Suppressor macrophage treated with lipopolysaccharide for 4 hours (primary cell): ENCODE measurements around the gene PCDHA8.
A peak's percentile ranks its signal among the peaks of the same experiment; 100 is the strongest.
"Not testable (repeated sequence)": the region's sequence is repeated elsewhere in the genome, so short reads cannot be mapped to it uniquely, and the experiment has no call there.

Experiments used
- DNase-seq: peaks from one replicate; pipeline ENCODE4 v3.0.0-alpha.2; 2020

Gene PCDHA8

DNA sequence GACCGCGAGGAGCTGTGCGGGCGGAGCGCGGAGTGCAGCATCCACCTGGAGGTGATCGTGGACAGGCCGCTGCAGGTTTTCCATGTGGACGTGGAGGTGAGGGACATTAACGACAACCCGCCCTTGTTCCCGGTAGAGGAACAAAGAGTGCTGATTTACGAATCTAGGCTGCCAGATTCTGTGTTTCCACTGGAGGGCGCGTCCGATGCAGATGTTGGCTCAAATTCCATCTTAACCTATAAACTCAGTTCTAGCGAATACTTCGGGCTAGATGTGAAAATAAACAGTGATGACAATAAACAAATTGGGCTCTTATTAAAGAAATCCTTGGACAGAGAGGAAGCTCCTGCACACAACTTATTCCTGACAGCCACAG lies 12.6 kb upstream of the PCDHA8 start:
- no peak for DNase-seq

DNA sequence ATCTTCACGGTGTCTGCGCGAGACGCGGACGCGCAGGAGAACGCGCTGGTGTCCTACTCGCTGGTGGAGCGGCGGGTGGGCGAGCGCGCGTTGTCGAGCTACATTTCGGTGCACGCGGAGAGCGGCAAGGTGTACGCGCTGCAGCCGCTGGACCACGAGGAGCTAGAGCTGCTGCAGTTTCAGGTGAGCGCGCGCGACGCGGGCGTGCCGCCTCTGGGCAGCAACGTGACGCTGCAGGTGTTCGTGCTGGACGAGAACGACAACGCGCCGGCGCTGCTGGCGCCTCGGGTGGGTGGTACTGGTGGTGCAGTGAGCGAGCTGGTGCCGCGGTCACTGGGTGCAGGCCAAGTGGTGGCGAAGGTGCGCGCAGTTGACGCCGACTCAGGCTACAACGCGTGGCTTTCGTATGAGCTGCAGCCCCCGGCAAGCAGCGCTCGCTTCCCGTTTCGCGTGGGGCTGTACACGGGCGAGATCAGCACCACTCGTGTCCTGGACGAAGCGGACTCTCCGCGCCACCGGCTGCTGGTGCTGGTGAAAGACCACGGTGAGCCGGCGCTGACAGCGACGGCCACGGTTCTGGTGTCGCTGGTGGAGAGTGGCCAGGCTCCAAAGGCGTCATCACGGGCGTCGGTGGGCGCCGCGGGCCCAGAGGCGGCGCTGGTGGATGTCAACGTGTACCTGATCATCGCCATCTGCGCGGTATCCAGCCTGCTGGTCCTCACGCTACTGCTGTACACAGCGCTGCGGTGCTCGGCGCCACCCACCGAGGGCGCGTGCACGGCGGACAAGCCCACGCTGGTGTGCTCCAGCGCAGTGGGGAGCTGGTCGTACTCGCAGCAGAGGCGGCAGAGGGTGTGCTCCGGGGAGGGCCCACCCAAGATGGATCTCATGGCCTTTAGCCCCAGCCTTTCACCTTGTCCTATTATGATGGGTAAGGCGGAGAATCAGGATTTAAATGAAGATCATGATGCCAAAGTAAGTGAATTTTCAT lies 11.2 kb upstream of the PCDHA8 start:
- DNase-seq, result not testable (repeated sequence)

DNA sequence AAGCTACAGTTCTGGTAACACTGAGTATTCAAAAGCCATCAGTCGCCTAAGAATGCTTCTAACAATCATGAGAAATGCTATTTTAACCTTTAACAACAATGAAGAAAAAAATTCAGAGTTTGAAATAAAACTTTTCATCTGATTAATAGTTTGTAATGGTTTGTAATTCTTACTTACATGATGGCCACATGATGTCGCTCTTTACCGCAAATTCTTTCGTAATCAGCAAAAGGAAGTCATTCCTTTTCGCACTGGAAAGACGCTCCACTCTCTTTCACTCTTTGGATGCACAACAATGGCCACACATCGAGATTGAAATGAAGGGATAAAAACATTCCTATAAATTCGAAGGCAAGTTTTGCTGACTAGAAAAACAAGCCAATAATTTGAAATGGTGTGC lies 7.0 kb upstream of the PCDHA8 start, which contains the start of gene PCDHA7:
TSS of gene PCDHA7 (plus strand) at position 277 of the 400 bp plus-strand sequence. CDS start at position 392, 115 bp downstream.
- no peak for DNase-seq

DNA sequence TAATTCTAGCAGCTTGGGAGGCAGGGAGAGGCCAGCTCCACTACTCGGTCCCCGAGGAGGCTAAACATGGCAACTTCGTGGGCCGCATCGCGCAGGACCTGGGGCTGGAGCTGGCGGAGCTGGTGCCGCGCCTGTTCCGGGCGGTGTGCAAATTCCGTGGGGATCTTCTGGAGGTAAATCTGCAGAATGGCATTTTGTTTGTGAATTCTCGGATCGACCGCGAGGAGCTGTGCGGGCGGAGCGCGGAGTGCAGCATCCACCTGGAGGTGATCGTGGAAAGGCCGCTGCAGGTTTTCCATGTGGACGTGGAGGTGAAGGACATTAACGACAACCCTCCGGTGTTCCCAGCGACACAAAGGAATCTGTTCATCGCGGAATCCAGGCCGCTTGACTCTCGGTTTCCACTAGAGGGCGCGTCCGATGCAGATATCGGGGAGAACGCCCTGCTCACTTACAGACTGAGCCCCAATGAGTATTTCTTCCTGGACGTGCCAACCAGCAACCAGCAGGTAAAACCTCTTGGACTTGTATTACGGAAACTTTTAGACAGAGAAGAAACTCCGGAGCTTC lies 6.5 kb upstream of the PCDHA8 start:
- DNase-seq, result not testable (repeated sequence)

DNA sequence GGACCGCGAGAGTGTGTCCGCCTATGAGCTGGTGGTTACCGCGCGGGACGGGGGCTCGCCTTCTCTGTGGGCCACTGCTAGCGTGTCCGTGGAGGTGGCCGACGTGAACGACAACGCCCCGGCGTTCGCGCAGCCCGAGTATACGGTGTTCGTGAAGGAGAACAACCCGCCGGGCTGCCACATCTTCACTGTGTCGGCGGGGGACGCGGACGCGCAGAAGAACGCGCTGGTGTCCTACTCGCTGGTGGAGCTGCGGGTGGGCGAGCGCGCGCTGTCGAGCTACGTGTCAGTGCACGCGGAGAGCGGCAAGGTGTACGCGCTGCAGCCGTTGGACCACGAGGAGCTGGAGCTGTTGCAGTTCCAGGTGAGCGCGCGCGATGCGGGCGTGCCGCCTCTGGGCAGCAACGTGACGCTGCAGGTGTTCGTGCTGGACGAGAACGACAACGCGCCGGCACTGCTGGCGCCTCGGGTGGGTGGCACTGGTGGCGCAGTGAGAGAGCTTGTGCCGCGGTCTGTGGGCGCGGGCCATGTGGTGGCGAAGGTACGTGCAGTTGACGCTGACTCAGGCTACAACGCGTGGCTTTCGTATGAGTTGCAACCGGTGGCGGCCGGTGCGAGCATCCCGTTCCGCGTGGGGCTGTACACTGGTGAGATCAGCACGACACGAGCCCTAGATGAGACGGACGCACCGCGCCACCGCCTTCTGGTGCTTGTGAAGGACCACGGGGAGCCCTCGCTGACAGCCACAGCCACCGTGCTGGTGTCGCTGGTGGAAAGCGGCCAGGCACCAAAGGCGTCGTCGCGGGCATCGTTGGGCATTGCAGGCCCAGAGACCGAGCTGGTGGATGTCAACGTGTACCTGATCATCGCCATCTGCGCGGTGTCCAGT lies 5.1 kb upstream of the PCDHA8 start:
- DNase-seq, result no peak

DNA sequence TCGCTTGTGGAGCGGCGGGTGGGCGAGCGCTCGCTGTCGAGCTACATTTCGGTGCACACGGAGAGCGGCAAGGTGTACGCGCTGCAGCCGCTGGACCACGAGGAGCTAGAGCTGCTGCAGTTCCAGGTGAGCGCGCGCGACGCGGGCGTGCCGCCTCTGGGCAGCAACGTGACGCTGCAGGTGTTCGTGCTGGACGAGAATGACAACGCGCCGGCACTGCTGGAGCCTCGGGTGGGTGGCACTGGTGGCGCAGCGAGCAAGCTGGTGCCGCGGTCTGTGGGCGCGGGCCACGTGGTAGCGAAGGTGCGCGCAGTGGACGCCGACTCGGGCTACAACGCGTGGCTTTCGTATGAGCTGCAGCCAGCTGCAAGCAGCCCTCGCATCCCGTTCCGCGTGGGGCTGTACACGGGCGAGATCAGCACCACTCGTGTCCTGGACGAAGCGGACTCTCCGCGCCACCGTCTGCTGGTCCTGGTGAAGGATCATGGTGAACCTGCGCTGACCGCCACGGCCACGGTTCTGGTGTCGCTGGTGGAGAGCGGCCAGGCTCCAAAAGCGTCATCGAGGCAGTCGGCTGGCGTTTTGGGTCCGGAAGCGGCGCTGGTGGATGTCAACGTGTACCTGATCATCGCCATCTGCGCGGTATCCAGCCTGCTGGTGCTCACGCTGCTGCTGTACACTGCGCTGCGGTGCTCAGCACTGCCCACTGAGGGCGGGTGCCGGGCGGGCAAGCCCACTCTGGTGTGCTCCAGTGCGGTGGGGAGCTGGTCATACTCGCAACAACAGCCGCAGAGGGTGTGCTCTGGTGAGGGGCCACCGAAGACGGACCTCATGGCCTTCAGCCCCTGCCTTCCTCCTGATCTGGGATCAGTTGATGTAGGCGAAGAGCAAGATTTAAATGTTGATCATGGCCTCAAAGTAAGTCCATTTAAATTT lies 2.1 kb downstream of the PCDHA8 start:
- DNase-seq, result no peak

DNA sequence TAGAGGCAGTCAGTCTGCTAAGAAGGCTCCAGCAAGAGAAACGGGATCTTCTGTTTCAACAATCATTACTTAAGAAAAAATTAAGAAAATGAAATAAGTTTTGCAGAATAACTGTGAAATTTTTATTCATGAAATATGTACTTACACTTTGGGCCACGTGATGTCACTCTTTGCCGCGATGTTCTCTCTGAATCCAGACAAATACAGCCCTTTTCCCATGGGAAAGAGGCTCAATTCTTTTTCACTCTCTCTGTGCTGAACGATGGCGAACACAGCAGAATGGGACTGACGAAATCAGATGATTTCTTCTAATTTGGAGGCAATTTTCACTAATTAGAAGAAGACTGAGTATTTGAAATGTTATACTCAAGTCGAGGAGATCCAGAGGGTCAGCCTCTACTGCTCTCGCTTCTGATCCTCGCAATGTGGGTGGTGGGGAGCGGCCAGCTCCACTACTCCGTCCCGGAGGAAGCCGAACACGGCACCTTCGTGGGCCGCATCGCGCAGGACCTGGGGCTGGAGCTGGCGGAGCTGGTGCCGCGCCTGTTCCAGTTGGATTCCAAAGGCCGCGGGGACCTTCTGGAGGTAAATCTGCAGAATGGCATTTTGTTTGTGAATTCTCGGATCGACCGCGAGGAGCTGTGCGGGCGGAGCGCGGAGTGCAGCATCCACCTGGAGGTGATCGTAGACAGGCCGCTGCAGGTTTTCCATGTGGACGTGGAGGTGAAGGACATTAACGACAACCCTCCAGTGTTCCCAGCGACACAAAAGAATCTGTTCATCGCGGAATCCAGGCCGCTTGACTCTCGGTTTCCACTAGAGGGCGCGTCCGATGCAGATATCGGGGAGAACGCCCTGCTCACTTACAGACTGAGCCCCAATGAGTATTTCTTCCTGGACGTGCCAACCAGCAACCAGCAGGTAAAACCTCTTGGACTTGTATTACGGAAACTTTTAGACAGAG lies 7.4 kb downstream of the PCDHA8 start, which contains the start of gene PCDHA9:
TSS of gene PCDHA9 (plus strand) at position 244 of the 964 bp plus-strand sequence. CDS start at position 358, 114 bp downstream.
- not testable (repeated sequence) for DNase-seq

DNA sequence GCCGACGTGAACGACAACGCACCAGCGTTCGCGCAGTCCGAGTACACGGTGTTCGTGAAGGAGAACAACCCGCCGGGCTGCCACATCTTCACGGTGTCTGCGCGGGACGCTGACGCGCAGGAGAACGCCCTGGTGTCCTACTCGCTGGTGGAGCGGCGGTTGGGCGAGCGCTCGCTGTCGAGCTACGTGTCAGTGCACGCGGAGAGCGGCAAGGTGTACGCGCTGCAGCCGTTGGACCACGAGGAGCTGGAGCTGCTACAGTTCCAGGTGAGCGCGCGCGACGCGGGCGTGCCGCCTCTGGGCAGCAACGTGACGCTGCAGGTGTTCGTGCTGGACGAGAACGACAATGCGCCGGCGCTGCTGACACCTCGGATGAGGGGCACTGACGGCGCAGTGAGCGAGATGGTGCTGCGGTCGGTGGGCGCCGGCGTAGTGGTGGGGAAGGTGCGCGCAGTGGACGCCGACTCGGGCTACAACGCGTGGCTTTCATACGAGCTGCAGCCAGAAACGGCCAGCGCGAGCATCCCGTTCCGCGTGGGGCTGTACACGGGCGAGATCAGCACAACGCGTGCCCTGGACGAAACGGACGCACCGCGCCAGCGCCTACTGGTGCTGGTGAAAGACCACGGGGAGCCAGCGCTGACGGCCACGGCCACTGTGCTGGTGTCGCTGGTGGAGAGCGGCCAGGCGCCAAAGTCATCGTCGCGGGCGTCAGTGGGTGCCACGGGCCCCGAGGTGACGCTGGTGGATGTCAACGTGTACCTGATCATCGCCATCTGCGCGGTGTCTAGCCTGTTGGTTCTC lies 9.0 kb downstream of the PCDHA8 start:
- DNase-seq, result not testable (repeated sequence)

DNA sequence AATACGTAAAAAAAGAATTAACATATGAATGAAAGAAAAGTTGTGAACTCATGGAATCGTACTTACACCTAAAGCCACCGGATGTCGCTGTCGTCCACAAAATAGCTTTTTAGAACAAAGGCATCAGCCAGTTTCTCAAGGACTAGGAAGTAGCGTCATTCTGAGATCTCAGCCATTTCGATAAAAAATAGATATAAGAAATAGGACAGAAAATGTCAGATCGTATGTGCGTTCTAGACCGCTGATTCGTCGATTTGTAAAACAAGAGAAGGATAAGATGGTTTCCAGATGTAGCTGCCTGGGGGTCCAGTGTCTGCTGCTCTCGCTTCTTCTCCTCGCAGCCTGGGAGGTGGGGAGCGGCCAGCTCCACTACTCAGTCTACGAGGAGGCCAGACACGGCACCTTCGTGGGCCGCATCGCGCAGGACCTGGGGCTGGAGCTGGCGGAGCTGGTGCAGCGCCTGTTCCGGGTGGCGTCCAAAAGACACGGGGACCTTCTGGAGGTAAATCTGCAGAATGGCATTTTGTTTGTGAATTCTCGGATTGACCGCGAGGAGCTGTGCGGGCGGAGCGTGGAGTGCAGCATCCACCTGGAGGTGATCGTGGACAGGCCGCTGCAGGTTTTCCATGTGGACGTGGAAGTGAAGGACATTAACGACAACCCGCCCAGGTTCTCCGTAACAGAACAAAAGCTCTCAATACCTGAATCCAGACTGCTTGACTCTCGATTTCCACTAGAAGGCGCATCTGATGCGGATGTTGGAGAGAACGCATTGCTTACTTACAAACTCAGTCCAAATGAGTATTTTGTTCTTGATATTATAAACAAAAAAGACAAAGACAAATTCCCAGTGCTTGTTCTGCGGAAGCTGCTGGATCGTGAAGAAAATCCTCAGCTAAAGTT lies 15.0 kb downstream of the PCDHA8 start, which contains the start of gene PCDHA10:
TSS of gene PCDHA10 (plus strand) at position 126 of the 903 bp plus-strand sequence. CDS start at position 278, 152 bp downstream.
- DNase-seq, result no peak

DNA sequence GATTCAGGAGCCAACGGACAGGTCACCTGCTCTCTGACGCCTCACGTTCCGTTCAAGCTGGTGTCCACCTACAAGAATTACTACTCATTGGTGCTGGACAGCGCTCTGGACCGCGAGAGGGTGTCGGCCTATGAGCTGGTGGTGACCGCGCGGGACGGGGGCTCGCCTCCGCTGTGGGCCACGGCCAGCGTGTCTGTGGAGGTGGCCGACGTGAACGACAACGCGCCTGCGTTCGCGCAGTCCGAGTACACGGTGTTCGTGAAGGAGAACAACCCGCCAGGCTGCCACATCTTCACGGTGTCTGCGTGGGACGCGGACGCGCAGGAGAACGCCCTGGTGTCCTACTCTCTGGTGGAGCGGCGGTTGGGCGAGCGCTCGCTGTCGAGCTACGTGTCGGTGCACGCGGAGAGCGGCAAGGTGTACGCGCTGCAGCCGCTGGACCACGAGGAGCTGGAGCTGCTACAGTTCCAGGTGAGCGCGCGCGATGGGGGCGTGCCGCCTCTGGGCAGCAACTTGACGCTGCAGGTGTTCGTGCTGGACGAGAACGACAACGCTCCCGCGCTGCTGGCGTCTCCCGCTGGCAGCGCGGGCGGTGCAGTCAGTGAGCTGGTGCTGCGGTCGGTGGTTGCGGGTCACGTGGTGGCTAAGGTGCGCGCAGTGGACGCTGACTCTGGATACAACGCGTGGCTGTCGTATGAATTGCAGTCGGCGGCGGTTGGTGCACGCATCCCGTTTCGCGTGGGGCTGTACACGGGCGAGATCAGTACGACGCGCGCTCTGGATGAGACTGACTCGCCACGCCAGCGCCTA lies 16.4 kb downstream of the PCDHA8 start:
- no peak for DNase-seq

DNA sequence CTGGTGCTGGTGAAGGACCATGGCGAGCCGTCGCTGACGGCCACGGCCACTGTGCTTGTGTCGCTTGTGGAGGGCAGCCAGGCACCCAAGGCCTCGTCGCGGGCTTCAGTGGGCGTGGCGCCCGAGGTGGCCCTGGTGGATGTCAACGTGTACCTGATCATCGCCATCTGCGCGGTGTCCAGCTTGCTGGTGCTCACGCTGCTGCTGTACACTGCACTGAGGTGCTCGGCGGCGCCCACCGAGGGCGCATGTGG lies 16.9 kb downstream of the PCDHA8 start:
- no peak for DNase-seq

DNA sequence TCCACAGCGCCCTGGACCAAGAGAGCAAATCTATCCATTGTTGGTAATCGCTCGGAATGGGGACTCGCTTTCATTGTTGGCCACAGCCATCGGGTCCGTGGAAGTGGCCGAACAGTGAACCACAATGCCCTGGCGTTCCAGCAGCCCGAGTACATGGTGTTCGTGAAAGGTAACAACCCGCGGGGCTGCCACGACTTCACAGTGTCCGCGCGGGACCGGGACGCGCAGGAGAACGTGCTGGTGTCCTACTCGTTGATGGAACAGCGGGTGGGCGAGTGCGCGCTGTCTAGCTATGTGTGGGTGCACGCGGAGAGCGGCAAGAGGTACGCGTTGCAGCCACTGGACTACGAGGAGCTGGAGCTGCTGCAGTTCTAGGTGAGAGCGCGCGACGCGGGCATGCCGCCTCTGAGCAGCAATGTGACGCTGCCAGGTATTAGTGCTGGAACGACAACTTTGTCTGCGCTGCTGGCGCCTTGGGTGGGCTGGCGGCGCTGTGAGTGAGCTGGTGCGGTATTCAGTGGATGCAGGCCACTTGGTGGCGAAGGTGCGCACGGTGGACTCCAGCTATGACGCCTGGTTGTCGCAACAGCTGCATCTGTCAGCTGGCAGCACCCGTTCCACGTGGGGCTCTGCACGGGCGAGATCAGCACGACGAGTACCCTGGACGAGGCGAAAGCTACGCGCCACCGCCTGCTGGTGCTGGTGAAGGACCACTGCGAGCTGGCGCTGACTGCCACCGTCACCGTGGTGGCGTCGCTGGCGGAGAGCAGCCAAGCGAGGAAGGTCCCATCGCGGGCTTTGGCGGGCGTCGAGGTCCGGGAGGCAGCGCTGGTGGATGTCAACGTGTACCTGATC lies 21.7 kb downstream of the PCDHA8 start:
- no peak for DNase-seq

DNA sequence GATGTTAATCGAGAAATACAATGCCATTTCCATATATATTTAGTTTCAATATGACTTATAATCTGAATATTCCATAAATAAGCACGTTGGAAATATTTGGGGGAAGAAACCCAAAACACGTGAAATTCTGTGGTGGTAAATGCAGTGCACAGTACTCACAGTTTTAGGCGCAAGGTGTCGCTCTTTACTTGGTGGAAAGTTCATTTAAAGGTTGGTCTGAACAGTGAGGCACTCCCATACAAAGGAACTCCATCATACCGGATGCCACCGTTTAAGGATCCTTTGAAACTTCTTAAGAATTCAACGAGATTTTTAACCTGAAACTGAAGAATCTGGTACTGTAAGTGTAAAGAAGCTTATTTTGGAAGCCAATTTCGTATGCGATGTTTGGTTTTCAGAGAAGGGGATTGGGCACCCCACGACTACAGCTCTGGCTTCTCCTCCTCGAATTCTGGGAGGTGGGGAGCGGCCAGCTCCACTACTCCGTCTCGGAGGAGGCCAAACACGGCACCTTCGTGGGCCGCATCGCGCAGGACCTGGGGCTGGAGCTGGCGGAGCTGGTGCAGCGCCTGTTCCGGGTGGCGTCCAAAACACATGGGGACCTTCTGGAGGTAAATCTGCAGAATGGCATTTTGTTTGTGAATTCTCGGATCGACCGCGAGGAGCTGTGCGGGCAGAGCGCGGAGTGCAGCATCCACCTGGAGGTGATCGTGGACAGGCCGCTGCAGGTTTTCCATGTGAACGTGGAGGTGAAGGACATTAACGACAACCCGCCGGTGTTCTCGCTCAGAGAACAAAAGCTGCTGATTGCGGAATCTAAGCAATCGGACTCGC lies 28.0 kb downstream of the PCDHA8 start, which contains the start of gene PCDHA11:
TSS of gene PCDHA11 (plus strand) at position 237 of the 834 bp plus-strand sequence. CDS start at position 384, 147 bp downstream.
- DNase-seq, result no peak

DNA sequence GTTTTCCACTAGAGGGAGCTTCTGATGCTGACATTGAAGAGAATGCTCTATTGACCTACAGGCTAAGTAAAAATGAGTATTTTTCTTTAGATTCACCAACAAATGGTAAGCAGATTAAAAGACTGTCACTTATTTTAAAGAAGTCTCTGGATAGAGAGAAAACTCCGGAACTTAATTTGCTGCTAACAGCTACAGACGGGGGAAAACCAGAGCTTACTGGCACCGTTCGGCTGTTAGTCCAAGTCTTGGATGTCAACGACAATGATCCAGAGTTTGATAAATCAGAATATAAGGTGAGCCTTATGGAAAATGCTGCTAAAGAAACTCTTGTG lies 28.5 kb downstream of the PCDHA8 start:
- peak; percentile 2 for DNase-seq
